HL-60 (cell line): ENCODE results near the gene TEX29.

Experiments used
- POLR2AphosphoS5 ChIP-seq: IDR thresholded peaks from 2 replicates; pipeline ENCODE4 v1.6.1; 2012; ENCODE audit warnings: low read depth
- SPI1 ChIP-seq: IDR thresholded peaks from 2 replicates; pipeline ENCODE4 v1.6.1; 2012; ENCODE audit warnings: low read depth, mild to moderate bottlenecking, borderline replicate concordance
- TF ChIP-seq, protein P1 (sequence below): IDR thresholded peaks from one replicate; pipeline ENCODE4 v1.5.1; 2011; ENCODE audit warnings: low read length, control low read depth, inconsistent platforms; ENCODE audit not compliant: insufficient read depth
- TF ChIP-seq, protein P2 (sequence below): IDR thresholded peaks from 2 replicates; pipeline ENCODE4 v1.6.1; 2012; ENCODE audit warnings: low read depth; ENCODE audit not compliant: insufficient replicate concordance

DNA sequence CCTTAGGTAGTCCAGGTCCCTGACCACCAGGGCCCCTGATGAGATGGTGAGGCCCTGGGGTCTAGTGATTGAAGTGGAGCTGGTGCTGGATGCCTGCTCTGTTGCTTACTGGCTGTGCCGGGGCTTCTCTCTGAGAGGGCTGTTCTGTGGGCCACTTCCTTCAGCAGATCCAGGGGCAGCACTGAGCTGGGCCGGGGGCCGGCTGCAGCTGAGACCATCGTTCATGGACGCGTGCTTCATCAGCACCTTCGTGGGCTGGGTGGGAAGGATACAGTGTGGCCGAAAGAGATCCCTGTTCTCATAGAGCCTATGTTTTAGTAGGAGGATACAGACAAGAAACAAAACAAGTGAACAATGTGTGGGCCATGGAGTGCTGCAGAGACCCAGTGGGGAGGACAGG is 33.2 kb upstream of the TEX29 start:
- TF ChIP-seq POLR2AphosphoS5 (no peak), SPI1 (no peak)
- TF ChIP-seq, protein P1, sequence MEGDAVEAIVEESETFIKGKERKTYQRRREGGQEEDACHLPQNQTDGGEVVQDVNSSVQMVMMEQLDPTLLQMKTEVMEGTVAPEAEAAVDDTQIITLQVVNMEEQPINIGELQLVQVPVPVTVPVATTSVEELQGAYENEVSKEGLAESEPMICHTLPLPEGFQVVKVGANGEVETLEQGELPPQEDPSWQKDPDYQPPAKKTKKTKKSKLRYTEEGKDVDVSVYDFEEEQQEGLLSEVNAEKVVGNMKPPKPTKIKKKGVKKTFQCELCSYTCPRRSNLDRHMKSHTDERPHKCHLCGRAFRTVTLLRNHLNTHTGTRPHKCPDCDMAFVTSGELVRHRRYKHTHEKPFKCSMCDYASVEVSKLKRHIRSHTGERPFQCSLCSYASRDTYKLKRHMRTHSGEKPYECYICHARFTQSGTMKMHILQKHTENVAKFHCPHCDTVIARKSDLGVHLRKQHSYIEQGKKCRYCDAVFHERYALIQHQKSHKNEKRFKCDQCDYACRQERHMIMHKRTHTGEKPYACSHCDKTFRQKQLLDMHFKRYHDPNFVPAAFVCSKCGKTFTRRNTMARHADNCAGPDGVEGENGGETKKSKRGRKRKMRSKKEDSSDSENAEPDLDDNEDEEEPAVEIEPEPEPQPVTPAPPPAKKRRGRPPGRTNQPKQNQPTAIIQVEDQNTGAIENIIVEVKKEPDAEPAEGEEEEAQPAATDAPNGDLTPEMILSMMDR = no peak
- TF ChIP-seq, protein P2, sequence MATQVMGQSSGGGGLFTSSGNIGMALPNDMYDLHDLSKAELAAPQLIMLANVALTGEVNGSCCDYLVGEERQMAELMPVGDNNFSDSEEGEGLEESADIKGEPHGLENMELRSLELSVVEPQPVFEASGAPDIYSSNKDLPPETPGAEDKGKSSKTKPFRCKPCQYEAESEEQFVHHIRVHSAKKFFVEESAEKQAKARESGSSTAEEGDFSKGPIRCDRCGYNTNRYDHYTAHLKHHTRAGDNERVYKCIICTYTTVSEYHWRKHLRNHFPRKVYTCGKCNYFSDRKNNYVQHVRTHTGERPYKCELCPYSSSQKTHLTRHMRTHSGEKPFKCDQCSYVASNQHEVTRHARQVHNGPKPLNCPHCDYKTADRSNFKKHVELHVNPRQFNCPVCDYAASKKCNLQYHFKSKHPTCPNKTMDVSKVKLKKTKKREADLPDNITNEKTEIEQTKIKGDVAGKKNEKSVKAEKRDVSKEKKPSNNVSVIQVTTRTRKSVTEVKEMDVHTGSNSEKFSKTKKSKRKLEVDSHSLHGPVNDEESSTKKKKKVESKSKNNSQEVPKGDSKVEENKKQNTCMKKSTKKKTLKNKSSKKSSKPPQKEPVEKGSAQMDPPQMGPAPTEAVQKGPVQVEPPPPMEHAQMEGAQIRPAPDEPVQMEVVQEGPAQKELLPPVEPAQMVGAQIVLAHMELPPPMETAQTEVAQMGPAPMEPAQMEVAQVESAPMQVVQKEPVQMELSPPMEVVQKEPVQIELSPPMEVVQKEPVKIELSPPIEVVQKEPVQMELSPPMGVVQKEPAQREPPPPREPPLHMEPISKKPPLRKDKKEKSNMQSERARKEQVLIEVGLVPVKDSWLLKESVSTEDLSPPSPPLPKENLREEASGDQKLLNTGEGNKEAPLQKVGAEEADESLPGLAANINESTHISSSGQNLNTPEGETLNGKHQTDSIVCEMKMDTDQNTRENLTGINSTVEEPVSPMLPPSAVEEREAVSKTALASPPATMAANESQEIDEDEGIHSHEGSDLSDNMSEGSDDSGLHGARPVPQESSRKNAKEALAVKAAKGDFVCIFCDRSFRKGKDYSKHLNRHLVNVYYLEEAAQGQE = no peak
